ENCODE results near the gene ZNF771.

DNA sequence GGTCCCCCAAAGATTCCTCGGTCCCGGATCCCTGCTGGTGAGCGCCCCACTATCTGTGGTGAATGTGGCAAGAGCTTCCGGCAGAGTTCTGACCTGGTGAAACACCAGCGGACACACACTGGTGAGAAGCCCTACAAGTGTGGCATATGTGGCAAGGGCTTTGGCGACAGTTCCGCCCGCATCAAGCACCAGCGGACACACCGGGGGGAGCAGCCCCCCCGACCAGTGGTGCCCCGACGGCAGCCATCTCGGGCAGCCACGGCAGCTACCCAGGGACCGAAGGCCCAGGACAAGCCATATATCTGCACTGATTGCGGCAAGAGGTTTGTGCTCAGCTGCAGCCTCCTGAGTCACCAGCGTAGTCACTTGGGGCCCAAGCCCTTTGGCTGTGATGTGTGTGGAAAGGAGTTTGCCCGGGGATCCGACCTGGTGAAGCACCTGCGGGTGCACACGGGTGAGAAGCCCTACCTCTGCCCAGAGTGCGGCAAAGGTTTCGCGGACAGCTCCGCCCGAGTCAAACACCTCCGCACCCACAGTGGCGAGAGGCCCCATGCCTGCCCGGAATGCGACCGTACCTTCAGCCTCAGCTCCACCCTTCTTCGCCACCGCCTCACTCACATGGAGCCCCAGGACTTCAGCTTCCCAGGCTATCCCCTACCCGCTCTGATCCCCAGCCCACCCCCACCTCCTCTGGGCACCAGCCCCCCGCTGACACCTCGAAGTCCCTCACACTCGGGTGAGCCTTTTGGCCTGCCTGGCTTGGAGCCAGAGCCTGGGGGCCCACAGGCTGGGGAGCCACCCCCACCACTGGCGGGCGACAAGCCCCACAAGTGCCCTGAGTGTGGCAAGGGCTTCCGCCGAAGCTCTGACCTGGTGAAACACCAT lies 9.4 kb upstream of the ZNF771 start:
- TF ChIP-seq, protein P1, sequence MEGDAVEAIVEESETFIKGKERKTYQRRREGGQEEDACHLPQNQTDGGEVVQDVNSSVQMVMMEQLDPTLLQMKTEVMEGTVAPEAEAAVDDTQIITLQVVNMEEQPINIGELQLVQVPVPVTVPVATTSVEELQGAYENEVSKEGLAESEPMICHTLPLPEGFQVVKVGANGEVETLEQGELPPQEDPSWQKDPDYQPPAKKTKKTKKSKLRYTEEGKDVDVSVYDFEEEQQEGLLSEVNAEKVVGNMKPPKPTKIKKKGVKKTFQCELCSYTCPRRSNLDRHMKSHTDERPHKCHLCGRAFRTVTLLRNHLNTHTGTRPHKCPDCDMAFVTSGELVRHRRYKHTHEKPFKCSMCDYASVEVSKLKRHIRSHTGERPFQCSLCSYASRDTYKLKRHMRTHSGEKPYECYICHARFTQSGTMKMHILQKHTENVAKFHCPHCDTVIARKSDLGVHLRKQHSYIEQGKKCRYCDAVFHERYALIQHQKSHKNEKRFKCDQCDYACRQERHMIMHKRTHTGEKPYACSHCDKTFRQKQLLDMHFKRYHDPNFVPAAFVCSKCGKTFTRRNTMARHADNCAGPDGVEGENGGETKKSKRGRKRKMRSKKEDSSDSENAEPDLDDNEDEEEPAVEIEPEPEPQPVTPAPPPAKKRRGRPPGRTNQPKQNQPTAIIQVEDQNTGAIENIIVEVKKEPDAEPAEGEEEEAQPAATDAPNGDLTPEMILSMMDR (optimal IDR thresholded peaks at IDR 0.05 in 1 of 3, IDR thresholded peaks at IDR 0.05 in 1 of 3, conservative IDR thresholded peaks at IDR 0.05 in 1 of 3; ENCODE audit: extremely low read depth in 1 of 3, insufficient read depth in 2 of 3, low read length in 3 of 3): no peak
- TF ChIP-seq EZH2 (IDR thresholded peaks at IDR 0.05; ENCODE audit: low read length): no peak
